ENCODE results near the gene P2RY12. TPM values are rescaled to one million over a fixed set of nuclear protein-coding genes. Genes with fewer than 3 reads are reported as not detected.

Gene P2RY12
- total RNA-seq (2022; extraction: Qiagen RNA extraction) = not detected in 5 replicates

DNA sequence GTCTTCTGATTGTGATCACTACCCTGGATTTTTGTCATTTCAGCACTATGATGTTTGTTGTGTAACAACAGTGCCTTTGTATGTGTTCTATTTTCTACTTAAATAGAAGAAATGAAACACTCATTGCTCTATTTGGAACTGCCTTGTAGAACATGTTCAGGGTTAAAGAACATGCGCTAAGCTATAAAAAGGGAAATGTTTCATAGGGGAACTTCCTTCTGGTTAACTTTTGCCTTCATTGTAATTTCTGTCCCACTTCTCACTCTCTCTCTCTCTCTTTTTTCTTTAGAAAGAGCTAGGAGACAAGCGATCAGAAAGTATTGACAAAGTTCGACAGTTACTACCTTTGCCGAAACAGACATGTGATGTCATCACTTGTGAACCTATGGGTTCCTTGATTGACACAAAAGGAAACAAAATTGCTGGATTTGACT is at the start of gene P2RY12:
TSS of gene P2RY12 (minus strand) at position 13 of the 434 bp plus-strand sequence. CDS start 45,908 bp downstream, outside the sequence.

DNA sequence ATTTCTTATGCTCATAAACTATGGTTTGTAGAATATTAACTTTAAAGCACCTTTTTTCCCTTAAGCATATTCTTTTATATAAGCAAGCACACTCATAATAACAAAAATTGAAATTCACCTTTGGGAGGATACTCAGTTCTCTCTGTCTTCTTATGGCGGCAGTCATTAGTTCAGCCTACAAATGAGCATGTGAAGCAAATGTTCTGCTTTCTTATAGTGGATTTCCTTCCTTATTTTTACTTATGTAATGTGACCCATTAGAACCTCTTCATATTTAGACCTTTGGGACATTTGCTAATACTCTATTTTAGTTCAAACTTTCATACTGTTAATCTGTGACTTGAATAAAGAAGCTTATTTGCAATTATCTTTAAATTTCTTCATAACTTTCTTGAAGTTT is 55.2 kb downstream of the P2RY12 start, which contains the start of gene P2RY13:
TSS of gene P2RY13 (minus strand) at position 187 of the 400 bp plus-strand sequence. CDS start at position 166, 21 bp downstream.

DNA sequence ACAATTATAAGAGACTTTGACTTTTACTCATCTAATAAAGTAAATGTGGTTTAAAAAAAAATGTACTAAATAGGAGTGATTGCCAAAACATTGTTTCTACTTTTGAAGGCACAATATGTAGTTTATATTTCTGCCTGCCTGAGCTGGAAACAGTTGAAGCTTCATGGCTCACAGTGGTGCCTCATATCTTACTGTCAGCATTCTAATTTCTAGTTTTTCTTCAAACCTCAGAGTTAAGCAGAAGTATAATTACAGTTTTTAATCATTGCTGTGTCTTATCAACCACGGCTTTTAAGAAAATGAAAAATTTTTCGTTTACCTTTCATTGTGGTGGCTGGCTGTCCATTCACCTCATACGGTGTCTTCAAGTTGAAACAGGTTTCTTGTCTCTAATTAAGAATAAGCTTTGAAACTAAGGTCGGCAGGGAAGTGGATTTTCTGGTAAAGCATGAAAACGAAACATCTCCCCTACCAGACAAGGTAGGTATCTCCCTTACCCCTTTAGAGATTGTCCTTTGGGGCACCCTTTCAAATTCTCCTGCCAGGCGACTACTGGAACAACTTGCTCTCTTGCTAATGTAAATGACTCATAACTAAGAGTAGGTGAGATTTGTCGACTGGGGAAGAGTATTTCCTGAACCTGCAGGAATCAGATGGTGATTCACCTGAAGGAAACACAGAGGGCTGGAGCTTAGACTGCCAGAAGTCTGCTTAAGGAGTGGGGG is 68.1 kb downstream of the P2RY12 start, which contains the start of gene GPR87:
TSS of gene GPR87 (minus strand) at position 554 of the 725 bp plus-strand sequence. CDS start 16,720 bp downstream, outside the sequence.

Other genes with a start within 250 kb of the P2RY12 start
- gene GPR171, start 181.5 kb downstream of the P2RY12 start, total RNA-seq (2022; extraction: Qiagen RNA extraction) = not detected in 5 replicates
- not detected in 5 replicates for gene P2RY14, start 106.2 kb downstream of the P2RY12 start, total RNA-seq (2022; extraction: Qiagen RNA extraction)
- gene GPR87, start 67.9 kb downstream of the P2RY12 start, total RNA-seq (2022; extraction: Qiagen RNA extraction) = 2.1 to 2.9 TPM (median 2.4 TPM) in 5 replicates
- gene P2RY13, start 55.2 kb downstream of the P2RY12 start, total RNA-seq (2022; extraction: Qiagen RNA extraction) = not detected in 5 replicates
- gene IGSF10, start 76.3 kb upstream of the P2RY12 start, total RNA-seq (2022; extraction: Qiagen RNA extraction) = 0.34 to 0.53 TPM (median 0.40 TPM) in 5 replicates